Transverse colon (tissue), 4 donors: Measurements from ENCODE around the gene PRKCZ.

Source experiments
- EP300 ChIP-seq: sonication (generic); formaldehyde crosslinking; IDR thresholded peaks from one replicate; pipeline ENCODE4 v1.6.1; 2017; ENCODE audit warnings: antibody characterized with exemption, low read depth
- POLR2A ChIP-seq: fragments of 450-650 bp; IDR thresholded peaks from one replicate; pipeline ENCODE4 v1.6.1; 2016; ENCODE audit warnings: antibody characterized with exemption, mild to moderate bottlenecking, moderate library complexity
- POLR2AphosphoS5 ChIP-seq, 3 donors: sonication (generic); formaldehyde crosslinking; IDR thresholded peaks; one replicate each; pipeline ENCODE4 v1.6.1; 2016; ENCODE audit warnings: antibody characterized with exemption in 3 of 3
- TF ChIP-seq, protein P1 (sequence below), 5 experiments: fragments of 200-600 bp in 3 of 5; fragments of 450-650 bp in 2 of 5; sonication (generic) in 3 of 5; IDR thresholded peaks; 1 replicate in 2 of 5; 2 replicates in 3 of 5; pipeline ENCODE4 v1.5.1; 2016 to 2017; ENCODE audit warnings: antibody characterized with exemption in 5 of 5, inconsistent platforms in 3 of 5, mild to moderate bottlenecking in 2 of 5, moderate library complexity in 1 of 5

DNA sequence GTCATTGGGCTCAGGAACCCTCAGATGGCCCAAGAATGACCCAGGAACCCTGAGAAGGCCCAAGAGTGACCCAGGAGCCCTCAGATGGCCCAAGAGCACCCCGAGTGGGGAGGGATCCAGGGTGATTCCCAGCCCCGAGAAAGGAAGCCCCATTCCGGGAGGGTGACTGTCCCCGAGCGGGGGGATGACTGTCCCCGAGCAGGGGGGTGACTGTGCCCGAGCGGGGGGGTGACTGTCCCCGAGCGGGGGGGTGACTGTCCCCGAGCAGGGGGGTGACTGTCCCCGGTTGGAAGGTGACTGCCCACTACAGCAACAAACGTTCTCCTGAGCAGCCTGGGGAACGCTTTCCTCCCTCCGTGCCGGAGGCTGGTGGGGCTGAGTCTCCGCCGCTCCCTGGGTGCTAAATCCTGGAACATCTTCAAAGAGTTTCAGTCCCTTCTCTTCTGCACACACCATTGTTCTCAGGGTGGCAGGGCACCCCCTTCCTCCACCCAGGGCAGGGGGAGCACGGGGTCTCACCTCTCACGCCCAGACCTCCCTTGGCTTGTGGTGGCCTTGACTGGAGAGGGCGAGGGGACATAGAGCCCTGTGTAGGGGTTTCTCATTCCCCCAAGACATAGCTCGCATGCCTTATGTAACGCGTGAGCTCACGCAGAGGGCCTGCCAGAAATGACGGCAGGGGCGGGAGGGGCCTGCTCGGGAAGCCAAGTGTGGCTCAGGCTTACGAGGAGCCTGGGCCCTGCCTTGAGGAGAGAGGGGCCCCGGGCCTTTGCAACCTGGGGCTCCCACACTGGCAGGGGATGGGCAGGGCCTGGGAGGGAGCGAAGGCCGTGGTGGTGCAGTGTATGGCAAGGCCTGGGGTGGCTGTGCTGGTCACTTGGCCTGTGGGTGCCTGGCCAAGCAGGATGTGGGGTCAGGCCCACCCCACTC is 163.6 kb downstream of the PRKCZ start:
- TF ChIP-seq, protein P1, sequence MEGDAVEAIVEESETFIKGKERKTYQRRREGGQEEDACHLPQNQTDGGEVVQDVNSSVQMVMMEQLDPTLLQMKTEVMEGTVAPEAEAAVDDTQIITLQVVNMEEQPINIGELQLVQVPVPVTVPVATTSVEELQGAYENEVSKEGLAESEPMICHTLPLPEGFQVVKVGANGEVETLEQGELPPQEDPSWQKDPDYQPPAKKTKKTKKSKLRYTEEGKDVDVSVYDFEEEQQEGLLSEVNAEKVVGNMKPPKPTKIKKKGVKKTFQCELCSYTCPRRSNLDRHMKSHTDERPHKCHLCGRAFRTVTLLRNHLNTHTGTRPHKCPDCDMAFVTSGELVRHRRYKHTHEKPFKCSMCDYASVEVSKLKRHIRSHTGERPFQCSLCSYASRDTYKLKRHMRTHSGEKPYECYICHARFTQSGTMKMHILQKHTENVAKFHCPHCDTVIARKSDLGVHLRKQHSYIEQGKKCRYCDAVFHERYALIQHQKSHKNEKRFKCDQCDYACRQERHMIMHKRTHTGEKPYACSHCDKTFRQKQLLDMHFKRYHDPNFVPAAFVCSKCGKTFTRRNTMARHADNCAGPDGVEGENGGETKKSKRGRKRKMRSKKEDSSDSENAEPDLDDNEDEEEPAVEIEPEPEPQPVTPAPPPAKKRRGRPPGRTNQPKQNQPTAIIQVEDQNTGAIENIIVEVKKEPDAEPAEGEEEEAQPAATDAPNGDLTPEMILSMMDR (IDR thresholded peaks at IDR 0.05), result no peak
- peak; percentile 68 to 79 (median 69) for TF ChIP-seq POLR2AphosphoS5 (IDR thresholded peaks at IDR 0.05)
- TF ChIP-seq POLR2A, result peak; percentile 13
- TF ChIP-seq EP300, result peak; percentile 43
